Uterus (tissue), 4 donors: Measurements from ENCODE around the gene SAPCD1. TPM values are rescaled to one million over a fixed set of nuclear protein-coding genes. Genes with fewer than 3 reads are reported as not detected.

ENCODE experiments used
- DNase-seq, 2 donors: peaks; one replicate each; pipeline ENCODE4 v3.0.0-alpha.2; 2019 to 2020
- H3K27ac ChIP-seq, 2 donors: fragments of 200-600 bp; sonication (generic); 1 replicate in 1 of 2; 2 replicates in 1 of 2; pipeline ENCODE4 v1.5.1; 2016 to 2018
- H3K27me3 ChIP-seq, 2 donors: fragments of 200-600 bp; sonication (generic); one replicate each; pipeline ENCODE4 v1.5.1; 2018 to 2019; ENCODE audit warnings: control low read depth in 1 of 2
- H3K36me3 ChIP-seq, 2 donors: fragments of 200-600 bp; sonication (generic); one replicate each; pipeline ENCODE4 v1.5.1; 2019; ENCODE audit warnings: control low read depth in 1 of 2
- H3K4me1 ChIP-seq, 2 donors: fragments of 200-600 bp; sonication (generic); one replicate each; pipeline ENCODE4 v1.5.1; 2018 to 2019; ENCODE audit warnings: control low read depth in 1 of 2
- H3K4me3 ChIP-seq, 2 donors: fragments of 200-600 bp; sonication (generic); 1 replicate in 1 of 2; 2 replicates in 1 of 2; pipeline ENCODE4 v1.5.1; 2018 to 2019; ENCODE audit warnings: mild to moderate bottlenecking in 1 of 2
- H3K9me3 ChIP-seq, 2 donors: fragments of 200-600 bp; sonication (generic); one replicate each; pipeline ENCODE4 v1.5.1; 2019; ENCODE audit warnings: control low read depth in 1 of 2
- POLR2A ChIP-seq, 2 donors: fragments of 450-650 bp; IDR thresholded peaks; one replicate each; pipeline ENCODE4 v1.6.1; 2016; ENCODE audit warnings: antibody characterized with exemption in 2 of 2, mild to moderate bottlenecking in 1 of 2, moderate library complexity in 1 of 2
- intact Hi-C: fragments of 100-400 bp; cut with DNase I; formaldehyde crosslinking; loops from one replicate; pipeline ENCODE4 v1.15.1; 2023; ENCODE audit warnings: low total_unique reads
- total RNA-seq, 4 donors: library from RNA; depleted of rRNA in 3 of 4; stranded (reverse); fragments of >200 nt in 3 of 4; gene quantifications; one replicate each; pipeline versions ENCODE4 v1.1.0 to v1.2.4, GENCODE V29; 2014 to 2023
- TF ChIP-seq, protein P1 (sequence below), 4 experiments: fragments of 200-600 bp in 2 of 4; fragments of 450-650 bp in 2 of 4; sonication (generic) in 2 of 4; IDR thresholded peaks; one replicate each; pipeline ENCODE4 v1.5.1; 2016 to 2019; ENCODE audit warnings: antibody characterized with exemption in 4 of 4, mild to moderate bottlenecking in 2 of 4, moderate library complexity in 1 of 4
- donor health status: DM: yes; HTN: yes; CAD: no.

The SAPCD1 gene
- total RNA-seq, 4 donors from 2014 or later: 1.7 to 4.4 TPM; not detected in 2

DNA sequence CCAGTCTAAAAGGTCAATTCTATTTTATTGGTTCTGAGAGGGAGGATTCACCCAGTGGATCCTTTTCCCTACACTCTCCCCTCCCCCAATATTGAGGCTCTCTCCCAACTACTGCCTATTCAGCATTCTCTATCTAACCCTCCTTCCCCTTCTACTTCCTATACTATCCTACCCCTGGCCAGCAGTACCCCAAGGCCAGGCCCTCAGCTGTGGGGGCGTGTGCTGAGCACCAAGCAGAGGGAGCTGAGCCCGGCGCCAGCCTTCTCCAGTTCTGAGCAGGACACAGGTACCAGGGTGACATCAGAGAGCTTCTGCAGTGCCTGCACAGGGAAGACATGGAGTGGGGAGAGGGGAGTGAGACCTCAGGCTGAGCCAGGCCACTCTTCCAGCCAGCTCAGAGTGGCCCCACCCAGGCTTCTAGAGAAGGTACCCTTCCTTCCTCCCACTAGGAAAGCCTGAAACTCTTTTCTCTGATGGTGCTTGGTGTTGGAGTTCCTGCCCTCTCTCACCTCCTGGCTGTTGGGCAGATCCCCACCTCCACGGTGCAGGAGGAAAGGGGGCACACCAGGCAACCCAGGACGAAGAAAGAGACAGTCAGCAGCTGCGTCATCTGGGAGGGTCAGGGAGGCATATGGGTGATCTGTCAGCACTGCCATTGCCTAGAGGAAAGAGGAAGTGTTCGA lies 35.3 kb upstream of the SAPCD1 start:
- peaks cover 4 to 6% of the 10 kb centered on the region in 2 donors for H3K4me1 ChIP-seq
- intact Hi-C loops: no loop called here
- H3K4me3 ChIP-seq: no peak overlapping the region
- H3K36me3 ChIP-seq: no peaks in the 10 kb centered on the region
- H3K27ac ChIP-seq: peak overlapping the region; percentile 93 to 100
- TF ChIP-seq, protein P1, sequence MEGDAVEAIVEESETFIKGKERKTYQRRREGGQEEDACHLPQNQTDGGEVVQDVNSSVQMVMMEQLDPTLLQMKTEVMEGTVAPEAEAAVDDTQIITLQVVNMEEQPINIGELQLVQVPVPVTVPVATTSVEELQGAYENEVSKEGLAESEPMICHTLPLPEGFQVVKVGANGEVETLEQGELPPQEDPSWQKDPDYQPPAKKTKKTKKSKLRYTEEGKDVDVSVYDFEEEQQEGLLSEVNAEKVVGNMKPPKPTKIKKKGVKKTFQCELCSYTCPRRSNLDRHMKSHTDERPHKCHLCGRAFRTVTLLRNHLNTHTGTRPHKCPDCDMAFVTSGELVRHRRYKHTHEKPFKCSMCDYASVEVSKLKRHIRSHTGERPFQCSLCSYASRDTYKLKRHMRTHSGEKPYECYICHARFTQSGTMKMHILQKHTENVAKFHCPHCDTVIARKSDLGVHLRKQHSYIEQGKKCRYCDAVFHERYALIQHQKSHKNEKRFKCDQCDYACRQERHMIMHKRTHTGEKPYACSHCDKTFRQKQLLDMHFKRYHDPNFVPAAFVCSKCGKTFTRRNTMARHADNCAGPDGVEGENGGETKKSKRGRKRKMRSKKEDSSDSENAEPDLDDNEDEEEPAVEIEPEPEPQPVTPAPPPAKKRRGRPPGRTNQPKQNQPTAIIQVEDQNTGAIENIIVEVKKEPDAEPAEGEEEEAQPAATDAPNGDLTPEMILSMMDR (IDR thresholded peaks at IDR 0.05): no peak
- no peak for TF ChIP-seq POLR2A (IDR thresholded peaks at IDR 0.05)
- no peak for DNase-seq
- H3K9me3 ChIP-seq: no peaks in the 10 kb centered on the region
- no peaks in the 10 kb centered on the region for H3K27me3 ChIP-seq

DNA sequence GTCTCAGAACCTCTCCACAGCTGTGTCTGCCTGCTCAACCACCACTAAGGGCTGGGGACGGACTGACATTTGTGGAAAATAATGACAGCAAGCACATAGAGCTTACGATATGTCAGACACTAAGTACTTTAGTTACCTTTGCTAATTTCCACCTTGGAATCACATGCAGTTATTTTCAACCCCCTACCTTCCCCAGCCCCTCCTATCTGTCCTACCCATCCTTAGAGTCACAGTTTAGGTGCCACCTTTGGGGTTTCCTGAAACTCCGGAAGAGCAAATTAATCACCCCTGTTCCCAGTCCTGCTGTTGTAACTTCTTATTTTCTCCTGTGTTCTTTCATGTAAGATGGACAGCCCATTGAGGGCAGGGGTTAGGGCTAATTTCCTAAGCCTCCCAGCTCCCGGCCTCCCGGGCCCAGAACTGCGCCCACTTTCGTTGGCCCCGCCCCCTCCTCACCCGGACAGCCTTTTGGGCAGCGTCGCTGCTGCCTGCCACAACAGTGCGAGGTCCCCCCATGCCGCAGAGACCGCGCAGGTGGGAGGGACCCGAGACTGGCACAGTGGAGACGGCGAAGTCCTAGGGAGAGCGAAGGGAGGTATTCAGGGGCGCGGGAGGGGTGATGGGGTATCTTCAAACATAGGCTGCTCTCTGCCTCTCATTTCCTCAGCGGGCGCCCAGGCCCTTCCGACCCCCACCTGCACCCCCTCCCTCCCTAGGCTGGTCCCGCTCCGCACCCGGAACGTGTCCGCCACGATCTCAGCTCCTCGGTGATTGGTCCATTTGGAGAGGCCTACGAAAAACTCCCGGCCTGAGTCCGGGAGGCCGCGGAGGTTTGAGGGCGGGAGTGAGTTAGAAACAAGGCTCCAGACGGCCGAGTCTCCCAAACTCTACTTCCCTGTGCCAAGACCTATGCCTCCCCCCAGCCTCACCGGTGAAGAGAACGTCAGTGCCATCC lies 34.5 kb upstream of the SAPCD1 start:
- Histone ChIP-seq H3K36me3 (no peaks in the 10 kb centered on the region), H3K9me3 (no peaks in the 10 kb centered on the region), H3K27ac (peak overlapping the region; percentile 93 to 100), H3K4me3 (peak overlapping the region; percentile 65 to 97), H3K4me1 (peaks cover 4 to 6% of the 10 kb centered on the region in 2 donors), H3K27me3 (no peaks in the 10 kb centered on the region)
- intact Hi-C loops: no loop called here
- TF ChIP-seq POLR2A (IDR thresholded peaks at IDR 0.05): no peak
- TF ChIP-seq, protein P1 (IDR thresholded peaks at IDR 0.05): no peak
- DNase-seq: peak; percentile 49

DNA sequence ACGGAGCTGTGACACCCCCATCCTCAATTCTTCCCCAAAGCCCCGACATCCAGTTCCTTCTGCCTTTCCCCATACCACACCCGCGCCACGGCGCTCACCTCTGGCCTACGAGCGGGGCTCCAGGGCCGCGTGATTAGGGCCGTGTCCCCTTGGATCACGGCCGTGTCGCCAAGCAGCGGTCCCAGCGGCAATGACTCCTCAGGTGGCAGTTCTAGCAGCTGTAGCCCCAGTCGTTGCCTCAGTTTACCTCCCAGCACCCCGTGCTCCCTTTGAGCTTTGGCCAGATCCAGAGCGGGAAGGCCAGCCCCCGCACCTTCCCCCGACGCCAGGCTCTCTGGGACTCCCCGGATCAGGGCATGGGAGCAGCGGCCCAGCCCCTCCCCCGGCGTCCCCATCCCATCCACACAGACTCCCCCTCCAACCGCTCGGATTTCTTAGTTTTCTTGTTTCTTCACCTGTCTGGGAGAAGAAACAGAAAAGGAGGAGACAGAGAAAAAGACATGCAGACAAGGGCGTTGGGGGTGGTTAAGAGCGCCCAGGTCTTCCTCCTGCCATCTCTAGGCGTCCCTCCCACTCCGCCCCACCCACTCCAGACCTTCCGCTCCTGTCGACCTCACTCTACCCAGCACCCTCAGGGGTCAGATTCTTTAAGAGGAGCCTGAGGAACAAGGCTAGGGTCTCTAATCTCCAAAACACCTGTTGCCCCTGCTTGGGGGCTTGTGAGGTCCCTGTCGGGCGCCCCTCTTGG lies 33.5 kb upstream of the SAPCD1 start, which contains the start of gene DDAH2:
Gene DDAH2, minus strand, starts transcription at position 533 of the 748 bp plus-strand sequence. Its CDS starts 138 bp downstream, at position 395.
- intact Hi-C loops: no loop called here
- H3K36me3 ChIP-seq: no peaks in the 10 kb centered on the region
- peaks cover 6 to 11% of the 10 kb centered on the region in 2 donors for H3K4me1 ChIP-seq
- H3K9me3 ChIP-seq: no peaks in the 10 kb centered on the region
- no peaks in the 10 kb centered on the region for H3K27me3 ChIP-seq
- peak within 1 kb of the TSS; percentile 93 to 100 for H3K27ac ChIP-seq
- no peak for TF ChIP-seq POLR2A (IDR thresholded peaks at IDR 0.05)
- TF ChIP-seq, protein P1 (IDR thresholded peaks at IDR 0.05): peak in 2 of 4 experiments; percentile 49 to 56
- DNase-seq: peak; percentile 38 to 48
- H3K4me3 ChIP-seq: peak within 1 kb of the TSS; percentile 65 to 97

DNA sequence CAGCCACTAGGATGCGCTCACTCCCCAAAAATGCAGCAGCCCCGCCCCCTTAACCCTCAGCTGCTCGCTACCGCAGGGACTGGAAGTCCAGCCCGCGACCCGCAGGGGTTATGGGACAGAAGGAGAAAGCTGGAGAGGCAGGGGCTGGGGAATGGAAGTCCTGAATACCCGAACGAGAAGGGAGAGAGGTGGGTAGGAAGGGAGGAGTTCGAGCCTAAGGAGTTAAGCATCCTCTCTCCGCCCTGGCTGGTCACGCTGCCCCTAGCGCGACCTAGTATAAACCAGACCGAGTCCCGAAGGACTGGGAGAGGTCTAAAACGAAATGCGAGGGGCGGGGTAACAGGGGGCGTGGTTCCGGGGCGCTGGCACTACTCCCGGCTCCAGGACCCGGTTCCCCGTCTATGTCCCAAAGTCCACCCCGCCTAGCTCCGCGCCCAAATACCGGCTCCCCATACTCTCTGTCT lies 32.9 kb upstream of the SAPCD1 start:
- H3K27ac ChIP-seq: peak overlapping the region; percentile 93 to 100
- H3K36me3 ChIP-seq: no peaks in the 10 kb centered on the region
- H3K27me3 ChIP-seq: no peaks in the 10 kb centered on the region
- peak overlapping the region; percentile 65 to 97 for H3K4me3 ChIP-seq
- H3K4me1 ChIP-seq: peaks cover 6 to 17% of the 10 kb centered on the region in 2 donors
- TF ChIP-seq POLR2A (IDR thresholded peaks at IDR 0.05): peak; percentile 29 to 50
- TF ChIP-seq, protein P1 (IDR thresholded peaks at IDR 0.05): peak in 2 of 4 experiments; percentile 74 to 79
- intact Hi-C loops: no loop called here
- DNase-seq: peak; percentile 95 to 96
- no peaks in the 10 kb centered on the region for H3K9me3 ChIP-seq
